Neural cell (in vitro differentiated cells): ENCODE data around the gene SLC15A4. TPM values are rescaled to one million over a fixed set of nuclear protein-coding genes. Genes with fewer than 3 reads are reported as not detected.

Source experiments
- H2AFZ ChIP-seq: fragments of 200-600, 300-800 bp; sonication (generic), shearing (Covaris generic); 2 replicates; pipeline ENCODE4 v1.6.0; 2014; ENCODE audit warnings: low read depth, mild to moderate bottlenecking, antibody characterized with exemption, low read length, moderate library complexity
- H3F3A ChIP-seq: fragments of 200-600 bp; shearing (Covaris generic); 2 replicates; pipeline ENCODE4 v1.6.1; 2016; ENCODE audit warnings: mild to moderate bottlenecking, moderate library complexity, mixed read lengths, antibody characterized with exemption, low read length; ENCODE audit not compliant: insufficient read depth, poor library complexity, severe bottlenecking
- H3K27ac ChIP-seq: fragments of 200-600, 300-800 bp; sonication (generic), shearing (Covaris generic); 2 replicates; pipeline ENCODE4 v1.5.1; 2014; ENCODE audit warnings: mild to moderate bottlenecking, low read length, moderate library complexity
- H3K27me3 ChIP-seq: fragments of 300-800, 200-600 bp; sonication (generic), shearing (Covaris generic); 2 replicates; pipeline ENCODE4 v1.6.0; 2014; ENCODE audit warnings: mild to moderate bottlenecking, low read depth, low read length, moderate library complexity; ENCODE audit not compliant: insufficient read depth
- H3K36me3 ChIP-seq: fragments of 300-800, 200-600 bp; sonication (generic), shearing (Covaris generic); 2 replicates; pipeline ENCODE4 v1.5.1; 2014; ENCODE audit warnings: mild to moderate bottlenecking, antibody characterized with exemption, low read length, moderate library complexity; ENCODE audit not compliant: insufficient read depth
- H3K4me2 ChIP-seq: fragments of 300-800, 200-600 bp; sonication (generic), shearing (Covaris generic); 2 replicates; pipeline ENCODE4 v1.6.0; 2014; ENCODE audit warnings: mild to moderate bottlenecking, low read length
- H3K4me3 ChIP-seq: fragments of 300-800, 200-600 bp; sonication (generic), shearing (Covaris generic); 2 replicates; pipeline ENCODE4 v1.5.1; 2014; ENCODE audit warnings: mild to moderate bottlenecking, low read length, moderate library complexity
- H3K79me2 ChIP-seq: fragments of 200-600 bp; shearing (Covaris generic); replicated peaks from 2 replicates; pipeline ENCODE4 v1.6.0; 2014; ENCODE audit warnings: mild to moderate bottlenecking, low read length, moderate library complexity; ENCODE audit not compliant: insufficient read depth
- H3K9ac ChIP-seq: fragments of 300-800, 200-600 bp; sonication (generic), shearing (Covaris generic); 2 replicates; pipeline ENCODE4 v1.6.1; 2016; ENCODE audit warnings: mild to moderate bottlenecking, low read length, mixed read lengths
- H3K9me2 ChIP-seq: fragments of 200-600 bp; shearing (Covaris generic); 2 replicates; pipeline ENCODE4 v1.6.1; 2016; ENCODE audit warnings: mild to moderate bottlenecking, low read length, mixed read lengths; ENCODE audit not compliant: insufficient read depth
- H3K9me3 ChIP-seq: fragments of 200-600, 300-800 bp; sonication (generic), shearing (Covaris generic); 2 replicates; pipeline ENCODE4 v1.6.1; 2016; ENCODE audit warnings: mild to moderate bottlenecking, mixed run types, low read length, moderate library complexity, mixed read lengths
- H4K20me1 ChIP-seq: fragments of 200-600 bp; shearing (Covaris generic); 2 replicates; pipeline ENCODE4 v1.6.1; 2016; ENCODE audit warnings: mild to moderate bottlenecking, mixed run types; ENCODE audit not compliant: insufficient read depth
- CTCF ChIP-seq: fragments of 450-650 bp; IDR thresholded peaks from 2 replicates; pipeline ENCODE4 v1.5.1; 2014; ENCODE audit warnings: antibody characterized with exemption, mild to moderate bottlenecking, moderate library complexity; ENCODE audit not compliant: poor library complexity, severe bottlenecking
- EP300 ChIP-seq: fragments of 450-650 bp; conservative IDR thresholded peaks from 2 replicates; pipeline ENCODE4 v1.6.1; 2014; ENCODE audit warnings: antibody characterized with exemption, mild to moderate bottlenecking, moderate library complexity; ENCODE audit not compliant: poor library complexity, severe bottlenecking
- EZH2 ChIP-seq: fragments of 200-600, 300-800 bp; shearing (Covaris generic), sonication (generic); IDR thresholded peaks from 2 replicates; pipeline ENCODE4 v1.6.1; 2014; ENCODE audit warnings: antibody characterized with exemption, low read length, borderline replicate concordance, mild to moderate bottlenecking; ENCODE audit not compliant: insufficient read depth, poor library complexity, severe bottlenecking
- MXI1 ChIP-seq: fragments of 450-650 bp; conservative IDR thresholded peaks from 2 replicates; pipeline ENCODE4 v1.6.1; 2014; ENCODE audit warnings: antibody characterized with exemption, mild to moderate bottlenecking; ENCODE audit not compliant: poor library complexity, severe bottlenecking
- POLR2AphosphoS5 ChIP-seq: IDR thresholded peaks from 2 replicates; pipeline ENCODE4 v1.6.1; 2012
- RAD21 ChIP-seq: fragments of 450-650 bp; conservative IDR thresholded peaks from 2 replicates; pipeline ENCODE4 v1.6.1; 2014; ENCODE audit warnings: antibody characterized with exemption, mild to moderate bottlenecking, moderate library complexity
- SMC3 ChIP-seq: fragments of 450-650 bp; conservative IDR thresholded peaks from 2 replicates; pipeline ENCODE4 v1.6.1; 2014; ENCODE audit warnings: antibody characterized with exemption, mild to moderate bottlenecking, moderate library complexity; ENCODE audit not compliant: poor library complexity
- TAF1 ChIP-seq: IDR thresholded peaks from 2 replicates; pipeline ENCODE4 v1.6.1; 2012; ENCODE audit warnings: low read depth
- polyA plus RNA-seq: library from polyadenylated mRNA; depleted of rRNA; stranded (reverse); fragments of >200 nt; gene quantifications from 2 replicates; pipeline ENCODE4 v1.2.3, GENCODE V29; 2014
- TF ChIP-seq, protein P1 (sequence below): IDR thresholded peaks from 2 replicates; pipeline ENCODE4 v1.6.1; 2012; ENCODE audit warnings: borderline replicate concordance

Gene SLC15A4
- polyA plus RNA-seq, 1 donor from 2014 or later: 34.7 TPM

GRCh38 chr12:128783129-128783574 lies 40.6 kb downstream of the SLC15A4 start:
- no peak overlapping the region for H3K9ac ChIP-seq
- H3K36me3 ChIP-seq: no peaks in the 10 kb centered on the region
- H3F3A ChIP-seq: no peaks in the 10 kb centered on the region
- no peaks in the 10 kb centered on the region for H3K9me3 ChIP-seq
- TF ChIP-seq, protein P1, sequence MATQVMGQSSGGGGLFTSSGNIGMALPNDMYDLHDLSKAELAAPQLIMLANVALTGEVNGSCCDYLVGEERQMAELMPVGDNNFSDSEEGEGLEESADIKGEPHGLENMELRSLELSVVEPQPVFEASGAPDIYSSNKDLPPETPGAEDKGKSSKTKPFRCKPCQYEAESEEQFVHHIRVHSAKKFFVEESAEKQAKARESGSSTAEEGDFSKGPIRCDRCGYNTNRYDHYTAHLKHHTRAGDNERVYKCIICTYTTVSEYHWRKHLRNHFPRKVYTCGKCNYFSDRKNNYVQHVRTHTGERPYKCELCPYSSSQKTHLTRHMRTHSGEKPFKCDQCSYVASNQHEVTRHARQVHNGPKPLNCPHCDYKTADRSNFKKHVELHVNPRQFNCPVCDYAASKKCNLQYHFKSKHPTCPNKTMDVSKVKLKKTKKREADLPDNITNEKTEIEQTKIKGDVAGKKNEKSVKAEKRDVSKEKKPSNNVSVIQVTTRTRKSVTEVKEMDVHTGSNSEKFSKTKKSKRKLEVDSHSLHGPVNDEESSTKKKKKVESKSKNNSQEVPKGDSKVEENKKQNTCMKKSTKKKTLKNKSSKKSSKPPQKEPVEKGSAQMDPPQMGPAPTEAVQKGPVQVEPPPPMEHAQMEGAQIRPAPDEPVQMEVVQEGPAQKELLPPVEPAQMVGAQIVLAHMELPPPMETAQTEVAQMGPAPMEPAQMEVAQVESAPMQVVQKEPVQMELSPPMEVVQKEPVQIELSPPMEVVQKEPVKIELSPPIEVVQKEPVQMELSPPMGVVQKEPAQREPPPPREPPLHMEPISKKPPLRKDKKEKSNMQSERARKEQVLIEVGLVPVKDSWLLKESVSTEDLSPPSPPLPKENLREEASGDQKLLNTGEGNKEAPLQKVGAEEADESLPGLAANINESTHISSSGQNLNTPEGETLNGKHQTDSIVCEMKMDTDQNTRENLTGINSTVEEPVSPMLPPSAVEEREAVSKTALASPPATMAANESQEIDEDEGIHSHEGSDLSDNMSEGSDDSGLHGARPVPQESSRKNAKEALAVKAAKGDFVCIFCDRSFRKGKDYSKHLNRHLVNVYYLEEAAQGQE: no peak
- TF ChIP-seq SMC3 (no peak), TAF1 (no peak), MXI1 (no peak)
- H3K27me3 ChIP-seq: no peaks in the 10 kb centered on the region
- no peaks in the 10 kb centered on the region for H3K9me2 ChIP-seq
- H3K4me3 ChIP-seq: no peak overlapping the region
- no peak overlapping the region for H3K27ac ChIP-seq
- H3K79me2 ChIP-seq: no peaks in the 10 kb centered on the region
- H4K20me1 ChIP-seq: no peaks in the 10 kb centered on the region
- H3K4me2 ChIP-seq: no peak overlapping the region
- no peak overlapping the region for H2AFZ ChIP-seq

GRCh38 chr12:128779901-128780300 lies 43.9 kb downstream of the SLC15A4 start:
- Histone ChIP-seq H3K27me3 (no peaks in the 10 kb centered on the region), H3K79me2 (no peaks in the 10 kb centered on the region), H3K9ac (no peak overlapping the region), H3K36me3 (no peaks in the 10 kb centered on the region), H3K9me2 (no peaks in the 10 kb centered on the region), H3F3A (no peaks in the 10 kb centered on the region), H3K9me3 (no peaks in the 10 kb centered on the region), H4K20me1 (no peaks in the 10 kb centered on the region), H3K4me2 (no peak overlapping the region), H3K27ac (no peak overlapping the region), H2AFZ (no peak overlapping the region), H3K4me3 (no peak overlapping the region)
- TF ChIP-seq TAF1 (no peak), EP300 (no peak), RAD21 (no peak), MXI1 (no peak), SMC3 (no peak), EZH2 (no peak), CTCF (no peak), POLR2AphosphoS5 (no peak)
- TF ChIP-seq, protein P1: no peak
